Endodermal cell (in vitro differentiated cells): ENCODE results near the gene RBM26. TPM values are rescaled to one million over a fixed set of nuclear protein-coding genes. Genes with fewer than 3 reads are reported as not detected.

Source experiments
- DNase-seq: peaks from one replicate; pipeline ENCODE4 v3.0.0-alpha.2; 2017
- H3K27ac ChIP-seq: 2 replicates; pipeline ENCODE4 v1.5.1; 2013; ENCODE audit warnings: mild to moderate bottlenecking, low read depth, low read length, moderate library complexity
- H3K27me3 ChIP-seq: 2 replicates; pipeline ENCODE4 v1.6.1; 2013; ENCODE audit warnings: mild to moderate bottlenecking, low read length, moderate library complexity; ENCODE audit not compliant: insufficient read depth, control insufficient read depth, poor library complexity, severe bottlenecking
- H3K36me3 ChIP-seq: 2 replicates; pipeline ENCODE4 v1.7.0; 2013; ENCODE audit warnings: mild to moderate bottlenecking, low read length, moderate library complexity; ENCODE audit not compliant: control insufficient read depth, insufficient read depth
- H3K4me1 ChIP-seq: one replicate; pipeline ENCODE4 v1.7.0; 2013; ENCODE audit warnings: low read length; ENCODE audit not compliant: control insufficient read depth, insufficient read depth
- H3K4me3 ChIP-seq: 2 replicates; pipeline ENCODE4 v1.5.1; 2013; ENCODE audit warnings: mild to moderate bottlenecking, low read length, moderate library complexity
- H3K9ac ChIP-seq: 2 replicates; pipeline ENCODE4 v1.6.1; 2013; ENCODE audit warnings: mild to moderate bottlenecking, low read length, moderate library complexity; ENCODE audit not compliant: poor library complexity, severe bottlenecking; ENCODE audit errors: extremely low read depth
- H3K9me3 ChIP-seq: 2 replicates; pipeline ENCODE4 v1.6.1; 2013; ENCODE audit warnings: mild to moderate bottlenecking, low read length, moderate library complexity; ENCODE audit not compliant: control insufficient read depth
- H3K27ac Mint-ChIP-seq: 2 replicates; pipeline ENCODE4 v1.8.0; 2020; ENCODE audit warnings: mixed read lengths
- H3K27me3 Mint-ChIP-seq: 2 replicates; pipeline ENCODE4 v1.8.0; 2021; ENCODE audit warnings: mild to moderate bottlenecking, mixed read lengths; ENCODE audit not compliant: insufficient read depth
- H3K36me3 Mint-ChIP-seq: 2 replicates; pipeline ENCODE4 v1.8.0; 2020; ENCODE audit warnings: low read depth, mixed read lengths
- H3K4me1 Mint-ChIP-seq: 2 replicates; pipeline ENCODE4 v1.8.0; 2020; ENCODE audit warnings: mixed read lengths
- H3K4me3 Mint-ChIP-seq: 2 replicates; pipeline ENCODE4 v1.8.0; 2020; ENCODE audit warnings: mild to moderate bottlenecking, moderate library complexity, mixed read lengths
- H3K9me3 Mint-ChIP-seq: 2 replicates; pipeline ENCODE4 v1.8.0; 2020; ENCODE audit warnings: mild to moderate bottlenecking, mixed read lengths
- WGBS, 2 experiments: methylation state at CpG; one replicate each; pipeline versions ENCODE4 v1.1.5 to v1.1.7; 2013; ENCODE audit warnings: missing lambda C conversion rate in 2 of 2, mixed read lengths in 1 of 2; ENCODE audit not compliant: insufficient coverage in 1 of 2, insufficient read length in 1 of 2; 5-methylcytosine and 5-hydroxymethylcytosine counted together
- total RNA-seq, 2 donors: library from RNA; stranded (reverse); fragmentation: NEBNext Ultra II Directional in 1 of 2; extraction: Animal tissue kit (Norgen Biotek cat#: 25700) in 1 of 2; gene quantifications; 2 replicates in 1 of 2; 3 replicates in 1 of 2; pipeline ENCODE4 v1.2.1, GENCODE V29; 2021
- TF ChIP-seq, protein P1 (sequence below): fragments of 200-600 bp; sonication (generic); conservative IDR thresholded peaks from 2 replicates; pipeline ENCODE4 v1.5.0; 2021; ENCODE audit warnings: antibody characterized with exemption, mild to moderate bottlenecking

The RBM26 gene
- total RNA-seq, 2 donors from 2014 or later, result 65.0 to 81.7 TPM

DNA sequence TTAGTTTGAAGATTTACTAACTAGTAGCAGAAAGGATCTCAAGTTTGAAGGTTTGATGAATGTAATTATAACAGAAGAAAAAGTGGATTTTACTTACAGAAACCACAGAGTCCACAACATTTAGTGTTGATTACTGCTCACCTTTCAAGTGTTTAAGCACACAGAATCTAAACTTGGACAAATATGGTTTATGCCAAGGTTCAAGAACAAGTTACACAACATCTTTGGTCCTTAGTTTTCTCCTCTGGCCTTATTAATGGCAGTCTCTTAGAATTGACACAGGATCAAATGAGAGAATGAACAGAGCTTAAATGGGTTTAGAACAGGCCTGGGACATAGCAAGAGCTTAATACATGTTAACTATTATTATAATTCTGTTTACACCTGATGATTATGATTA, 133.0 kb downstream of the RBM26 start:
- H3K4me3 Mint-ChIP-seq, result no peak overlapping the region
- peaks cover 42% of the 10 kb centered on the region for H3K9me3 Mint-ChIP-seq
- peaks cover 8% of the 10 kb centered on the region for H3K36me3 Mint-ChIP-seq
- no peaks in the 10 kb centered on the region for H3K27me3 Mint-ChIP-seq
- Histone ChIP-seq H3K36me3 (no peaks in the 10 kb centered on the region), H3K27me3 (no peaks in the 10 kb centered on the region), H3K27ac (no peak overlapping the region), H3K9ac (no peak overlapping the region), H3K4me1 (no peaks in the 10 kb centered on the region), H3K4me3 (no peak overlapping the region), H3K9me3 (peaks cover 26% of the 10 kb centered on the region)
- H3K4me1 Mint-ChIP-seq, result peaks cover 12% of the 10 kb centered on the region
- TF ChIP-seq, protein P1, sequence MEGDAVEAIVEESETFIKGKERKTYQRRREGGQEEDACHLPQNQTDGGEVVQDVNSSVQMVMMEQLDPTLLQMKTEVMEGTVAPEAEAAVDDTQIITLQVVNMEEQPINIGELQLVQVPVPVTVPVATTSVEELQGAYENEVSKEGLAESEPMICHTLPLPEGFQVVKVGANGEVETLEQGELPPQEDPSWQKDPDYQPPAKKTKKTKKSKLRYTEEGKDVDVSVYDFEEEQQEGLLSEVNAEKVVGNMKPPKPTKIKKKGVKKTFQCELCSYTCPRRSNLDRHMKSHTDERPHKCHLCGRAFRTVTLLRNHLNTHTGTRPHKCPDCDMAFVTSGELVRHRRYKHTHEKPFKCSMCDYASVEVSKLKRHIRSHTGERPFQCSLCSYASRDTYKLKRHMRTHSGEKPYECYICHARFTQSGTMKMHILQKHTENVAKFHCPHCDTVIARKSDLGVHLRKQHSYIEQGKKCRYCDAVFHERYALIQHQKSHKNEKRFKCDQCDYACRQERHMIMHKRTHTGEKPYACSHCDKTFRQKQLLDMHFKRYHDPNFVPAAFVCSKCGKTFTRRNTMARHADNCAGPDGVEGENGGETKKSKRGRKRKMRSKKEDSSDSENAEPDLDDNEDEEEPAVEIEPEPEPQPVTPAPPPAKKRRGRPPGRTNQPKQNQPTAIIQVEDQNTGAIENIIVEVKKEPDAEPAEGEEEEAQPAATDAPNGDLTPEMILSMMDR, result no peak
- DNase-seq, result no peak
- no peak overlapping the region for H3K27ac Mint-ChIP-seq

DNA sequence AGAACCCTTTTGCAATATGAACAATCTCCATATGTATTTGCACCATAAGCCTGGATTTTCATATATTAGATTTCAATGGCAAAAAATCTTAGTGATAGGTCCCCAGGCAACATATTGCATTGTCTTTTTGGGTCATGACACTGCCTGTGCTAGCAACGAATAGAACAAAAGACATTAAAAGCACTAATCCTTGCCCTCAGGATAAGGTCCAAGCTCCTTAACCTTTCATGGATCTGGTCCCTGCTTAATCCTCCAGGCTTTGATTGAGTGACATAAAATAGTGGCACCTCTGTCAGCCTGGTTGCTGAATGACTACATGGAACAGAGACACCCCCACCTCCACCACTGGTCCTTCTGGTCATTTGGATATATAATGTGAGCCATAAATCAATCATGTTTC, 134.4 kb downstream of the RBM26 start:
- no peak for DNase-seq
- WGBS, 2 experiments, result 59% methylated on average over 1 of the region's 1 CpG; no CpG with 5 or more reads in 1 of the 2 experiments

DNA sequence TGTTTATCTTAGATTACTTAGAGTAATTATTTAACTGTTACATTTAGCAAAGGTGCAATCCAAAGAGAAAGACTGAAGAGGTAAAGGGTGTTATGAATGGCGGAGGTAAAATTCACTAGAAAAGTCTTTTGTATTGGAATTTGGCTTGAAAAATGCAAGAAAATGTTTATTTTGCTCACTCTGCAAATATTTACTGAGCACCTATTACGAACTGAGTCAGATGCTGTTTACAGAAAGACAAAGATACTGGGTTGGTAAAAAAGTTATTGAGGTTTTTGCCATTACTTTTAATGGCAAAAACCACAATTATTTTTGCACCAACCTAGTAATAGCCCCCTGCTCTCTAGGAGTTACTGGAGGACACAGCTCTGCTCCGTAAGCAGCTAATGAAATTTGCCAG, 135.2 kb downstream of the RBM26 start:
- no peaks in the 10 kb centered on the region for H3K27me3 ChIP-seq
- no peak overlapping the region for H3K9ac ChIP-seq
- Mint-ChIP-seq H3K4me3 (no peak overlapping the region), H3K4me1 (peaks cover 4% of the 10 kb centered on the region), H3K9me3 (peaks cover 43% of the 10 kb centered on the region), H3K27ac (no peak overlapping the region), H3K27me3 (no peaks in the 10 kb centered on the region), H3K36me3 (peaks cover 8% of the 10 kb centered on the region)
- peaks cover 30% of the 10 kb centered on the region for H3K9me3 ChIP-seq
- TF ChIP-seq, protein P1, result no peak
- no peaks in the 10 kb centered on the region for H3K4me1 ChIP-seq
- peak overlapping the region; percentile 5 for H3K4me3 ChIP-seq
- H3K27ac ChIP-seq, result no peak overlapping the region
- no peak for DNase-seq
- 98 to 100% methylated on average over 2 to 3 of the region's 3 CpGs for WGBS, 2 experiments
- no peaks in the 10 kb centered on the region for H3K36me3 ChIP-seq

More for the DNA sequence above, 134.4 kb downstream of the RBM26 start:
- Histone ChIP-seq H3K27me3 (no peaks in the 10 kb centered on the region), H3K27ac (no peak overlapping the region), H3K36me3 (no peaks in the 10 kb centered on the region), H3K9ac (no peak overlapping the region), H3K9me3 (peaks cover 30% of the 10 kb centered on the region), H3K4me1 (no peaks in the 10 kb centered on the region), H3K4me3 (peak overlapping the region; percentile 5)
- peaks cover 8% of the 10 kb centered on the region for H3K36me3 Mint-ChIP-seq
- H3K4me1 Mint-ChIP-seq, result peaks cover 4% of the 10 kb centered on the region
- H3K27ac Mint-ChIP-seq, result no peak overlapping the region
- no peak overlapping the region for H3K4me3 Mint-ChIP-seq
- TF ChIP-seq, protein P1, result no peak
- no peaks in the 10 kb centered on the region for H3K27me3 Mint-ChIP-seq
- H3K9me3 Mint-ChIP-seq, result peaks cover 48% of the 10 kb centered on the region

Other genes starting within 250 kb of the RBM26 start
- 10 to 100 TPM; 27.9 to 29.2 TPM for gene NDFIP2, start 74.9 kb upstream of the RBM26 start, total RNA-seq